ENCODE data around the gene CDC25C.
A peak's percentile ranks its signal among the peaks of the same experiment; 100 is the strongest.
"Not testable (repeated sequence)": the region's sequence is repeated elsewhere in the genome, so short reads cannot be mapped to it uniquely, and the experiment has no call there.

The CDC25C gene

DNA sequence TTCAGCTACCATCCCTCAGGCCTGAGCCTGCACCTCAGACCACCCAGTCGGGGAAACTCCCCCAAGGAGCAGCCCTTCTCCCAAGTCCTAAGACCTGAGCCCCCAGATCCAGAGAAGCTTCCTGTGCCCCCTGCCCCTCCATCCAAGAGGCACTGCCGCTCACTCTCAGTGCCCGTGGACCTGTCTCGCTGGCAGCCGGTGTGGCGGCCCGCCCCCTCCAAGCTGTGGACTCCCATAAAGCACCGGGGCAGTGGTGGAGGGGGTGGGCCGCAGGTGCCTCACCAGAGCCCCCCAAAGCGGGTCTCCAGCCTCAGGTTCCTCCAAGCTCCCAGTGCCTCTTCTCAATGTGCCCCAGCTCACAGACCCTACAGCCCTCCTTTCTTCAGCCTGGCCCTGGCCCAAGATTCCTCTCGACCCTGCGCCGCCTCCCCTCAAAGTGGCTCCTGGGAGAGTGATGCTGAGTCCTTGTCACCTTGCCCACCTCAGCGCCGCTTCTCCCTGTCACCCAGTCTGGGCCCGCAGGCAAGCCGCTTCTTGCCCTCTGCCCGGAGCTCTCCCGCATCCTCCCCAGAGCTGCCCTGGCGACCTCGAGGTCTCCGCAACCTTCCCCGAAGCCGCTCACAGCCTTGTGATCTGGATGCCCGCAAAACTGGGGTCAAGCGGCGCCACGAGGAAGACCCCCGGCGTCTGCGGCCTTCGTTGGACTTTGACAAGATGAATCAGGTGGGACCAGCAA lies 13.5 kb upstream of the CDC25C start:
- no peak for DNase-seq

DNA sequence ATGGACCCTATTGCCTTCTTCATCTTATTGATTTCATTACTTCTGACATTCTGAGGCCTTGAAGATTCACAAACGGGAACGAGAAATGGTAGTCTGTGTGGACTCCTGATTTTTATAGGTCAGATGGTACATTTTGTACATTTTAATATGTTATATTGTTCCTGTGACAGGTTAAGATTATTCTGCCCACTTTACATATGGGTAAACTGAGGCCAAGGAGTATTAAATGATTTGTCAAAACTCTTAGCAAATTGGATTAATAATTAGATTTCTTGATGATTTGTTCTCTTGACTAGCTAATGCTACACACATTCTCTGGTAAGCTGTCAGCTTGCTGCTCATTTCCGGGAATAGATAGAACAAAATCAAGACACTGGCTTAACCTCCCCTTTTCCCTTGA lies 8.4 kb upstream of the CDC25C start:
- no peak for DNase-seq

DNA sequence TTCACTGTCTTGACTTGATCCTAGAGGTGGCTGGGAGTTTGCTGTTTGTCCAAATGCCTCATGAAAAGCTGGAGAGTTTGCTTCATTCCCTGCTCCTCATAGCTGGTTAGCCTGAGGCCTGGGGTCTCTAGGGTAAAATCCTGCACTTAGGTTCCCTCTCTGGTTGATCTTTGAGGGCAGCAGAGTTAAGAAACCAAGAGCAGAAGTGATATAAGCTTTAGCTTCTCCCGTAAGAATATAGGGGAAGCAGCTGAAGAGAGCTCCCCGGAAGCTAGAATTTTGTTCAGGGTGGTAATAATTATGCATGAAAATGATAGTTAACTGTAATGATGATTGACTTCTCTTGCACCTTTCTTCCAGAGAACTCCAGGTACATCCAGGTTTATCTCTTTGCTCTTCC lies 7.9 kb upstream of the CDC25C start:
- no peak for DNase-seq

- no peak for DNase-seq
These were observed 7.5 kb upstream of the CDC25C start for GRCh38 chr5:138339091-138339456.

DNA sequence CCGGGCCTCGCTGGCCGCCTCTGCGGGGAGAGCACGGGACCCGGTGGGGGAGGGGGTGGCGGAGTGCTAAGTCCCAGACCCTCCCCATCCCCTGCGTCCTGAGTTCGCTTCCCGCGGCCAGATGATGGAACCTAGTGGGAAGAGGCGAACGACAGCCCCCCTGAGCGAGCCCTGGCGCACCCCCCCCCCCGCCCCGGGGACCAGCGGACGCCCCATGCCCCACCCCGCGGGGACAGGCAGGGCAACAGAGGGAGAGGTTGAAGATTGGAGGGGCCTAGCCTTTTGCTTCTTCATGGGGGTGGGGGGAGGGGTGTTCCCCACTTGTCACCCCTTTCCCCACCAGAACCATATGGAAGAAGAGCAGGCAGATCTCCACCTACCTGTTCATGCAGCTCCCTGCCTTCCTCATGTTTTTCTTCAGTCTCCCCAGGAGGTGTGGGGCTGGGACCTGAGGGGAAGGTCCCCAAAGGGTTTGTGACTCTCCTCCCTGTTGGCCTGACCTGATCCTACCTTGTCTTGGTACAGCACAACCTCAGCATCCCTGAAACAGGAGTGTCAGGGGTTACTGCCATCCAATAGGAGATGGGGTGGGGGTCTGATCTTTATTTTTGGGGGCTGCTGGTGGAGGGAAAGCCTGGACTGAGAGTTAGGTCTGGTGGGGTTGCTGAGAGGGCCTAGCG lies 6.9 kb upstream of the CDC25C start:
- no peak for DNase-seq

DNA sequence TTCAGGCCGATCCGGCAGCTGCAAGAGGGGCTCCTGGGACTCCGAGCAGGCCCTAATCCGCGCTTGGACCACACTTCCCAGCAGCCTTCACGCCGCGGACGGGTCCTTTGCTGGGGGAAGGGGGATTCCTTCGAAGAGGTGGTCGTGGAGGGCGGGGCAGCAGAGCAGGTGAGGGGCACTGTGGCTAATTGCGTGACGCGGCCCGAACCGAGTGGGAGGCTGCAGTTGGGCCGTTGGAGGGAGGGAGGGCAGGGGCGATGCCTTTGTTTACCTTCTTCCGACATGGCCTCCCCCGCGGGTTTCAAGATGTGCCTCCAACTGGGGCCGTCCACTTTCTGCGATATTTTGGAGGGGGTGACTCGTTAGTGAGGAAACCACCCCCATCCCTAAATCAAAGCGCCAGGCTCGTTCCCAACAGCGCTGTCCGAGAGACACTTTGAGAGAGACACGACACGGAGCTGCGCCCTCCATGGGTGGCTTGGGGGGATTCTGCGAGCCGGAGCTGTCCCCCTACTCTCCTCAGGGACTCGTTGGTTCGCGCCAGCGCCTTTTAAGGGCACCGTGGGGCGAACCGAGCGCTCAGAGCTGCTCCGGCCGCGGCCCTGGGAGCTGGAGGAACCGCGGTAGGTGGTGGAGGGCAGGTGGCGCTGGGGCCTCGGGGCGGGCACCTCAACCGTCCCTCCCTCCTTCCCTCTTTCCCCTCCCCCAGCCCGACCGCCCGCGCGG lies 6.2 kb upstream of the CDC25C start, which contains the start of gene FAM53C:
FAM53C (plus strand) TSS at position 582 of the 726 bp plus-strand sequence. CDS start 3,070 bp downstream, outside the sequence.
- peak; percentile 93 for DNase-seq

- no peak for DNase-seq
These were observed 5.5 kb upstream of the CDC25C start for GRCh38 chr5:138336952-138337684.

- DNase-seq: no peak
These were observed 3.4 kb upstream of the CDC25C start for GRCh38 chr5:138334867-138335447.

DNA sequence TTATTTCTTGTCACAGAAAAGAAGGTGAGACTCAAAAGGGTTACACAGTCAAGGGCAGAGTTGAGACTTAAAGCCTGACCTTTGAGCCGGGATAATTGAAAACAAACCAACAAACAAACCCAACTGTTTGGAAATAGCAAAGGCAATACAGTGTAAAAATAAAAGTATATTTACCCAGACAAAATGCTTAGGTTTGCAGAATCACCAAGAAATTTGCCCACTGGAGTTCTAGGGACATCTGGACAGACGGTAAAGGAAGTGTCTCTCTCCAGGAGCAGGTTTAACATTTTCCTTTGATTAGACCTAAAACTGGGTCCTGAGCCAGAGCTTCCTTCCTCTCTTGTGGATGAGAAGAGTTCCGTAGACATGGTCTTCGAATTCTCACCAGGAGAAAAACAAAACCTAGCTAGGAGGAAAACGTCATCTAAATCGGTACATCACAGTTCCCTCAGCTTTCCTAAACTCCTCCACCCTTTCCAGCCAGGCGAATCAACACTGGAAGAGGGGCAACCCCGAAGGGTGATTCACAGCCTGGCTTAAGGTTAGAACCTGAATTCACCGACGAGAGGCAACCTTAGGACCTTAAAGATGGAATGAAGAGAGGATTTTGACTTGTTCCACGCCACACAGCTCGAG lies 673 bp downstream of the CDC25C start:
- DNase-seq: no peak

GRCh38 chr5:138318211-138318610 lies 13.4 kb downstream of the CDC25C start:
- not testable (repeated sequence) for DNase-seq

DNA sequence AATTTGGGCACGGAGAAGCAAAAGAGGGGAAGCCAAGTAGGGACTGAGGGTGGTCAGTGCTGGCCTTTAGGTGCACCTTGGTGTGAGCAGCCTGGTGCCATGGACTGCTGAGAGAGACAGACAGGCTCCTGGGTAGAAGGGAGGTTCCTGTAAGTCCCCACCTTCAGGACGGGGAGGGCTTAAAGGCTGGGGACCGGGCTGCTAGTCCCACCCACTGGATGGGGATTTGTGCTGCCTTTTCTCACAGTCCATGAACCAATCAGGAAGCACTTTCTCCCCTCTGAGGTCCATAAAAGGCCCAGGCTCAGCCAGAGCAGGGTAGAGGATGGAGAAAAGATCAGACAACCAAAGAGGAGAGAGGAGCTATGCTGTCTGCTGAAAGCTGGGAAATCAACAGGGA lies 15.2 kb downstream of the CDC25C start:
- DNase-seq: no peak

- DNase-seq: no peak
These were observed 15.8 kb downstream of the CDC25C start for GRCh38 chr5:138315751-138316278.

DNA sequence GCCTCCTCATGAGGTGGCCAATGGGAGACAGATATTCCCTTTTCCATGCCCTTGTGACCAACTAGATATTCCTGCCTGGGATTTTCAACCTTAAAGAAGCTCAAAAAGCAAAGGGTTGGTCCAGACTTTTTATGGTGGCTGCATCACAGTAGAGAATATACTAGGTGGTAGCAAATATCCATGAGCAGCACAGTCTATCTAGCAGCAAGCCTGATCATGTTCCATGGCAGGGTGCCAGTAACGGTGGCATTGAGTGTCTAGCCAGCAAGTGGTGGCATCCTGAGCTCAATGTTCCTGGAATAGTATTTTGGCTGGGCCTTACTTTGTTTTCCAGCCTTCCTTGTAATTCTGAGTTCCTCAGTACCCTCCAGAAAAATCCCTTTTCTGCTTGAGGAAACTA lies 25.8 kb downstream of the CDC25C start:
- DNase-seq: peak; percentile 12

DNA sequence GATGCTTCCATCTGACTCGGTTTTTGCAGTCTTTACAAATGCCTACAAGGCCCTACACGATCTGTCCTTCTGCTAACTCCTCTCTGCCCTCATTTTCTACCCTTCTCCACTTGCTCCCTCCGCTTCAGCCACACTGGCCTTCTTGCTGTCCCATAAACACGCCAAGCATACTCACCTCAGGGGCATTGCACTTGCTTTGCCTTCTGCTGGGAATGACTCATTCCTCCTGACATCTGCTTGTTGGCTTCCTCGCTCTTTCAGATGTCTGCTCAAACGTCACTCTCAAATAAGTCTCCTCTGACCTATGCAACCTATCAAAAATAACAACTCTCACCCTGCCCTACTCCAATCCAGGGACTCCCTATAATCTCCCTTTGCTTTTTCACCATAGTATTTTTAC lies 28.2 kb downstream of the CDC25C start:
- DNase-seq: no peak

- DNase-seq: no peak
These were observed 42.3 kb downstream of the CDC25C start for GRCh38 chr5:138289296-138289695.

- no peak for DNase-seq
These were observed 44.4 kb downstream of the CDC25C start for GRCh38 chr5:138287246-138287645.

- no peak for DNase-seq
These were observed 48.5 kb downstream of the CDC25C start for GRCh38 chr5:138282920-138283742.

DNA sequence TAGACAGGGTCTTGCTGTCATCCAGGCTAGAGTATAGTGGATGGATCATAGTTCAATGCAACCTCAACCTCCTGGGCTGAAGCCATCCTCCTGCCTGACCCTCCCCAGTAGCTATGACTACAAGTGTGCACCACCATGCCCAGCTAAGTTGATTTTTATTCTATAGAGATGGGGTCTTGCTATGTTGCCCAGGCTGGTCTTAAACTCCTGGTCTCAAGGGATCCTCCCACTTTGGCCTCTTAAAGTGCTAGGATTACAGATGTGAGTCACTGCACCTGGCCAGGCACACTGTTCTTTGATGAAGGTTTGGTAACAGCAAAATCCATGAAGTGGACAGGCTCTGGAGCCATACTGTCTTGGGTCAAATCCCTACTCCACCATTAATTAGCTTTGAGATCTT lies 50.7 kb downstream of the CDC25C start:
- DNase-seq: no peak

GRCh38 chr5:138276402-138277054 lies 55.1 kb downstream of the CDC25C start:
- DNase-seq: no peak

DNA sequence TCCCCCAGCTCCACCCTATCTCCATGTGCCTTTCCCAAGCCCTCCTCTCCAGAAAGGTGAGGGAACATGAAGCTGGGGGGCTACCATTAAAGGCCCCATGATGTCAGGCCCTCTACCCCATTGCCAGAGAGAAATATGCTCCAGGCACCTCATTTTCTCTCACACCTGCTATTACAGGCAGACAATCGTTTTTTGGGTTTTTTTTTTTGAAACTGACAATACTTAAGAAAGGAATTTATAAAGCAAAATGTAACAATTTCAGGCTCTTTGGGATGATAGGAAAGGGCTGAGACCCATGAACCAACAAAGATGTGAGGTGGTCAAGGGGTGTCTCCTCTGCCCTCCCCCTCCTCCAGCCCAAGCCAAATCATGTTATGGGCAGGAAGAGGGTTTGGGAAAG lies 55.7 kb downstream of the CDC25C start:
- DNase-seq: no peak

GRCh38 chr5:138275379-138275782 lies 56.2 kb downstream of the CDC25C start:
- no peak for DNase-seq
